Raji (cell line): ENCODE data around the gene CTAG1B.
"Not testable (repeated sequence)": the region's sequence is repeated elsewhere in the genome, so short reads cannot be mapped to it uniquely, and the experiment has no call there.

Source experiments
- POLR2A ChIP-seq: IDR thresholded peaks from 2 replicates; pipeline ENCODE4 v1.6.1; 2011; ENCODE audit warnings: low read depth, low read length, control low read depth; ENCODE audit not compliant: insufficient read depth

Gene CTAG1B

DNA sequence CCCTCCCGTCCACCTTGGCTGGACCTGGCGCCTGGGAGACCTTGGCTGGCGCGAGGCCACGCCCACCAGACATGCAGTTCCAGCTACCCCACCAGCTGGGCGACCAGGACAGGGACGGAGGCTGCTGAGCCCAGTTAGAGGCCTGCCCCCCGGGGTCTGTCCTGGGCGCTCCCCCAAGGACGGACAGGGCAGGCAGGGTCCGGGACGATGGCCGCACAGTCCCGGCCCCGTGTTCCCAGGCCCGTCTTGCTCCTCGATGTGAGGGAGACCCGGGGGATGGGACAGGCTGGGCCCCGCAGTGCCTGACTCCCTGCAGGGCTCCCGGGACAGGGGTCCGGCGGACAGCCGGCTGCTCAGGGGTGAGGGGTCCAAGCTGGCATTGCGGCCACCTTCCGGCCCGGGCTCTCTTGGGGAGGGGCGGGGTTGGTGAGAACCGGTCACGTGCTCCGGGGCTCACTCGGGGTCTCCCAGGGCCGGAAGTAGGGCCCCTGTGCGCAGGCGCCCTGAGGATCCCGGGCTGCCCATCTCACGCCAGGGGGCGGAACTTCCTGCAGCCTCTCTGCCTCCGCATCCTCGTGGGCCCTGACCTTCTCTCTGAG is 34.4 kb downstream of the CTAG1B start, which contains the start of gene CTAG1A:
Gene CTAG1A (plus strand): TSS at position 549 of the 599 bp plus-strand sequence. CDS start 74 bp downstream, outside the sequence.
- not testable (repeated sequence) for TF ChIP-seq POLR2A
